GM12891 (cell line): ENCODE data around the gene HSD17B13.

Experiments
- POLR2A ChIP-seq: IDR thresholded peaks from 2 replicates; pipeline ENCODE4 v1.6.1; 2011; ENCODE audit warnings: low read depth, low read length, control low read depth
- POLR2AphosphoS5 ChIP-seq: IDR thresholded peaks from 2 replicates; pipeline ENCODE4 v1.6.1; 2011; ENCODE audit warnings: low read depth, low read length, control low read depth
- TAF1 ChIP-seq: IDR thresholded peaks from 2 replicates; pipeline ENCODE4 v1.6.1; 2011; ENCODE audit warnings: low read depth, low read length, control low read depth

GRCh38 chr4:87322754-87323153 is at the start of gene HSD17B13:
- TF ChIP-seq POLR2AphosphoS5 (no peak), POLR2A (no peak), TAF1 (no peak)
